Loucy (cell line): ENCODE results near the gene VPS13D.
A peak's percentile ranks its signal among the peaks of the same experiment; 100 is the strongest.

Experiments
- H2AFZ ChIP-seq: fragments of 200-600 bp; sonication (generic); 2 replicates; pipeline ENCODE4 v1.6.0; 2016; ENCODE audit warnings: antibody characterized with exemption, mild to moderate bottlenecking, low read length, moderate library complexity
- H3F3A ChIP-seq: fragments of 200-600 bp; 2 replicates; pipeline ENCODE4 v1.6.0; 2016; ENCODE audit warnings: antibody characterized with exemption, low read depth, mild to moderate bottlenecking
- H3K27me3 ChIP-seq: fragments of 200-600 bp; sonication (generic); 2 replicates; pipeline ENCODE4 v1.6.1; 2014; ENCODE audit warnings: low read length, mild to moderate bottlenecking; ENCODE audit not compliant: insufficient read depth, poor library complexity, severe bottlenecking
- H3K36me3 ChIP-seq: fragments of 200-600 bp; sonication (generic); 2 replicates; pipeline ENCODE4 v1.6.1; 2016; ENCODE audit warnings: low read length; ENCODE audit not compliant: insufficient read depth
- H3K4me1 ChIP-seq: fragments of 200-600 bp; sonication (generic); 2 replicates; pipeline ENCODE4 v1.5.1; 2014; ENCODE audit warnings: low read length, mild to moderate bottlenecking; ENCODE audit not compliant: insufficient read depth, poor library complexity, severe bottlenecking
- H3K4me2 ChIP-seq: fragments of 200-600 bp; sonication (generic); 2 replicates; pipeline ENCODE4 v1.6.0; 2014; ENCODE audit warnings: antibody characterized with exemption, low read length, low read depth, mild to moderate bottlenecking; ENCODE audit not compliant: poor library complexity, severe bottlenecking
- H3K4me3 ChIP-seq: fragments of 200-600 bp; sonication (generic); 2 replicates; pipeline ENCODE4 v1.5.1; 2014; ENCODE audit warnings: low read length, mild to moderate bottlenecking, mixed read lengths; ENCODE audit not compliant: poor library complexity, severe bottlenecking
- H3K79me2 ChIP-seq: fragments of 200-600 bp; sonication (generic); 2 replicates; pipeline ENCODE4 v1.6.1; 2014; ENCODE audit warnings: low read length; ENCODE audit not compliant: insufficient read depth
- H3K9ac ChIP-seq: fragments of 200-600 bp; sonication (generic); 2 replicates; pipeline ENCODE4 v1.6.0; 2014; ENCODE audit warnings: mild to moderate bottlenecking, low read depth, low read length, moderate library complexity; ENCODE audit not compliant: poor library complexity, severe bottlenecking
- H3K9me2 ChIP-seq: fragments of 200-600 bp; sonication (generic); replicated peaks from 2 replicates; pipeline ENCODE4 v1.6.1; 2016; ENCODE audit warnings: low read depth, low read length, mixed read lengths
- H3K9me3 ChIP-seq: fragments of 200-600 bp; sonication (generic); 2 replicates; pipeline ENCODE4 v1.6.1; 2014; ENCODE audit warnings: mild to moderate bottlenecking, antibody characterized with exemption, low read length, low read depth; ENCODE audit not compliant: insufficient read depth
- H4K20me1 ChIP-seq: fragments of 200-600 bp; sonication (generic); 2 replicates; pipeline ENCODE4 v1.6.0; 2014; ENCODE audit warnings: antibody characterized with exemption, low read length, mild to moderate bottlenecking; ENCODE audit not compliant: insufficient read depth, poor library complexity, severe bottlenecking
- CTCF ChIP-seq: fragments of 200-600 bp; sonication (generic); conservative IDR thresholded peaks from 2 replicates; pipeline ENCODE4 v1.5.1; 2014; ENCODE audit warnings: mild to moderate bottlenecking, antibody characterized with exemption, low read length
- EZH2phosphoT487 ChIP-seq: fragments of 200-600 bp; IDR thresholded peaks from 2 replicates; pipeline ENCODE4 v1.6.1; 2018; ENCODE audit warnings: antibody characterized with exemption, mild to moderate bottlenecking, moderate library complexity, borderline replicate concordance

Gene VPS13D

GRCh38 chr1:12434174-12434573 is 204.3 kb downstream of the VPS13D start:
- Histone ChIP-seq H4K20me1 (no peaks in the 10 kb centered on the region), H3K4me3 (peak overlapping the region; percentile 63), H3K27me3 (no peaks in the 10 kb centered on the region), H3K36me3 (no peaks in the 10 kb centered on the region), H3F3A (peaks cover 21% of the 10 kb centered on the region), H3K4me1 (peaks cover 69% of the 10 kb centered on the region), H3K4me2 (peak overlapping the region; percentile 89), H3K9me3 (no peaks in the 10 kb centered on the region), H3K79me2 (no peaks in the 10 kb centered on the region), H2AFZ (no peak overlapping the region), H3K9ac (peak overlapping the region; percentile 57), H3K9me2 (no peaks in the 10 kb centered on the region)
- no peak for TF ChIP-seq EZH2phosphoT487
- TF ChIP-seq CTCF: no peak

GRCh38 chr1:12434686-12435085 is 204.9 kb downstream of the VPS13D start:
- Histone ChIP-seq H3F3A (peaks cover 21% of the 10 kb centered on the region), H3K4me3 (peak overlapping the region; percentile 63), H3K79me2 (no peaks in the 10 kb centered on the region), H3K9me2 (no peaks in the 10 kb centered on the region), H3K4me1 (peaks cover 74% of the 10 kb centered on the region), H3K9me3 (no peaks in the 10 kb centered on the region), H3K27me3 (no peaks in the 10 kb centered on the region), H3K9ac (peak overlapping the region; percentile 57), H2AFZ (no peak overlapping the region), H4K20me1 (no peaks in the 10 kb centered on the region), H3K36me3 (no peaks in the 10 kb centered on the region), H3K4me2 (peak overlapping the region; percentile 89)
- TF ChIP-seq CTCF (no peak), EZH2phosphoT487 (no peak)

GRCh38 chr1:12435639-12436344 is 206.0 kb downstream of the VPS13D start:
- H3K9ac ChIP-seq: peak overlapping the region; percentile 70
- H3K4me2 ChIP-seq: peak overlapping the region; percentile 89
- no peaks in the 10 kb centered on the region for H3K9me3 ChIP-seq
- no peaks in the 10 kb centered on the region for H3K9me2 ChIP-seq
- no peak for TF ChIP-seq EZH2phosphoT487
- no peak for TF ChIP-seq CTCF
- H2AFZ ChIP-seq: no peak overlapping the region
- no peaks in the 10 kb centered on the region for H3K79me2 ChIP-seq
- no peaks in the 10 kb centered on the region for H3K27me3 ChIP-seq
- H3K36me3 ChIP-seq: no peaks in the 10 kb centered on the region
- H3K4me3 ChIP-seq: peak overlapping the region; percentile 63
- peaks cover 75% of the 10 kb centered on the region for H3K4me1 ChIP-seq
- peaks cover 21% of the 10 kb centered on the region for H3F3A ChIP-seq
- H4K20me1 ChIP-seq: no peaks in the 10 kb centered on the region
